ENCODE results near the gene TRIM54.

Gene TRIM54

DNA sequence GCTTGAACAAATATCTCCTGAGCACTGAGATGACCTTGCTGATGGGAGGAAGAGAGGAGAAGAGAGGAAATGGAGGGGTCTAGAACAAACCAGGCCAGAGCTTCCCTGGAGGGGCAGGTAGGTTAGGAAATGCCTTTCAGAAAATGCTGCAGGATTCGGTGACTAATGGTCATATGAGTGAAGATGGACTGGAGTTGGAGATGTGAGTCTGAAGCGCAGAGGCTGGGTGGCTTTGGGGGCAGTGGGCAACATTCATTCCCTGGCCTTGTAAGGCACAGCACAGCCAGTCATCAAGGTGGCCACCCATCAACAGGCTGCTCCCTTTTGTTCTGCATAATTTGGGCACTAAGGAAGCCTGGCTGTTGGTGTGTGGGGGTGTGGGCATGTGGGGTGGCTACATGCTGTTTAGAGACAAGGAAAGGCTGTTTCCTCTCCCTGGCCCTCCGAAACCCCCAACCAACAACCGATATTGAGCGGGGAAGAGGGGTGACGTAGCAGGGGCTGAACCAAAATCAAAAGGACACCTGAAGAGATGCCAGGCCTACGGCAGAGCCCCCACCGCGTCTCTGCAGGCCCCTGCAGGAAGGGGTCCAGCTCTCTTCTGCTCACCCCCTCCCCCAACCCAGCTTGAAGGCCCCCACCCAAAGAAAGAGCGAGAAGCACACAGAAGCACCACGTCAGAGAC, 20.8 kb upstream of the TRIM54 start:
- H3K4me1 ChIP-seq (ENCODE audit: insufficient read depth, low read length, poor library complexity, severe bottlenecking) = no peaks in the 10 kb centered on the region
- TF ChIP-seq, protein P1, sequence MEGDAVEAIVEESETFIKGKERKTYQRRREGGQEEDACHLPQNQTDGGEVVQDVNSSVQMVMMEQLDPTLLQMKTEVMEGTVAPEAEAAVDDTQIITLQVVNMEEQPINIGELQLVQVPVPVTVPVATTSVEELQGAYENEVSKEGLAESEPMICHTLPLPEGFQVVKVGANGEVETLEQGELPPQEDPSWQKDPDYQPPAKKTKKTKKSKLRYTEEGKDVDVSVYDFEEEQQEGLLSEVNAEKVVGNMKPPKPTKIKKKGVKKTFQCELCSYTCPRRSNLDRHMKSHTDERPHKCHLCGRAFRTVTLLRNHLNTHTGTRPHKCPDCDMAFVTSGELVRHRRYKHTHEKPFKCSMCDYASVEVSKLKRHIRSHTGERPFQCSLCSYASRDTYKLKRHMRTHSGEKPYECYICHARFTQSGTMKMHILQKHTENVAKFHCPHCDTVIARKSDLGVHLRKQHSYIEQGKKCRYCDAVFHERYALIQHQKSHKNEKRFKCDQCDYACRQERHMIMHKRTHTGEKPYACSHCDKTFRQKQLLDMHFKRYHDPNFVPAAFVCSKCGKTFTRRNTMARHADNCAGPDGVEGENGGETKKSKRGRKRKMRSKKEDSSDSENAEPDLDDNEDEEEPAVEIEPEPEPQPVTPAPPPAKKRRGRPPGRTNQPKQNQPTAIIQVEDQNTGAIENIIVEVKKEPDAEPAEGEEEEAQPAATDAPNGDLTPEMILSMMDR (conservative IDR thresholded peaks at IDR 0.05; ENCODE audit: low read length) = no peak
- TF ChIP-seq EZH2phosphoT487 (IDR thresholded peaks at IDR 0.05; ENCODE audit: borderline replicate concordance) = no peak
- H3F3A ChIP-seq (ENCODE audit: low read depth) = no peaks in the 10 kb centered on the region
- H4K20me1 ChIP-seq (ENCODE audit: insufficient read depth, low read length, poor library complexity, severe bottlenecking) = no peaks in the 10 kb centered on the region
- H3K9me2 ChIP-seq (replicated peaks; ENCODE audit: low read depth, low read length) = no peaks in the 10 kb centered on the region
- no peaks in the 10 kb centered on the region for H3K79me2 ChIP-seq (ENCODE audit: insufficient read depth, low read length)
- no peak overlapping the region for H3K4me3 ChIP-seq (ENCODE audit: low read length, poor library complexity, severe bottlenecking)
- no peak overlapping the region for H2AFZ ChIP-seq (ENCODE audit: low read length)
- H3K27me3 ChIP-seq (ENCODE audit: insufficient read depth, low read length, poor library complexity, severe bottlenecking) = no peaks in the 10 kb centered on the region
- H3K36me3 ChIP-seq (ENCODE audit: insufficient read depth, low read length) = no peaks in the 10 kb centered on the region
- no peak overlapping the region for H3K4me2 ChIP-seq (ENCODE audit: low read depth, low read length, poor library complexity, severe bottlenecking)
- no peaks in the 10 kb centered on the region for H3K9me3 ChIP-seq (ENCODE audit: insufficient read depth, low read depth, low read length)
- no peak overlapping the region for H3K9ac ChIP-seq (ENCODE audit: low read depth, low read length, poor library complexity, severe bottlenecking)

DNA sequence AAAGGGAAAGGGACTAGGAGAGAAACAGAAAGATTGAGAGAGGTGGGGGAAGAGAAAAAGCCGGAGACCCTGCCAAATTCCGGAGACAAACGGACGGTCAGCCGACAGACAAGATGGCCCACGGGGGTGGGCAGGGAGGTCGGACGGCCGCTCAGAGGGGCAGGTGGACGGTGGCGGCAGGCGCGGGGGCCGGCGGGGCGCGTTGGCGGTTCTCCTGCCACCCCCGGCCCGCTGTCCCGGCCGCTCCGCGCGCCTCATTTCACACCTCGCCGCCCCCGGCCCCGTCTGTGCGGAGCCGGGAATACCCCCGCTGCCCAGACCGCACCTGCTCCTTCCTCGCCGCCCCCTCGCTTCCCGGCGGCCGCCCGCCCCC, 20.3 kb upstream of the TRIM54 start:
- Histone ChIP-seq H3F3A (ENCODE audit: low read depth) (no peaks in the 10 kb centered on the region), H4K20me1 (ENCODE audit: insufficient read depth, low read length, poor library complexity, severe bottlenecking) (no peaks in the 10 kb centered on the region), H3K9me3 (ENCODE audit: insufficient read depth, low read depth, low read length) (no peaks in the 10 kb centered on the region), H2AFZ (ENCODE audit: low read length) (no peak overlapping the region), H3K79me2 (ENCODE audit: insufficient read depth, low read length) (no peaks in the 10 kb centered on the region), H3K4me2 (ENCODE audit: low read depth, low read length, poor library complexity, severe bottlenecking) (no peak overlapping the region), H3K9ac (ENCODE audit: low read depth, low read length, poor library complexity, severe bottlenecking) (no peak overlapping the region), H3K4me1 (ENCODE audit: insufficient read depth, low read length, poor library complexity, severe bottlenecking) (no peaks in the 10 kb centered on the region), H3K9me2 (replicated peaks; ENCODE audit: low read depth, low read length) (no peaks in the 10 kb centered on the region), H3K4me3 (ENCODE audit: low read length, poor library complexity, severe bottlenecking) (no peak overlapping the region), H3K36me3 (ENCODE audit: insufficient read depth, low read length) (no peaks in the 10 kb centered on the region), H3K27me3 (ENCODE audit: insufficient read depth, low read length, poor library complexity, severe bottlenecking) (no peaks in the 10 kb centered on the region)
- TF ChIP-seq, protein P1 (conservative IDR thresholded peaks at IDR 0.05; ENCODE audit: low read length) = no peak
- no peak for TF ChIP-seq EZH2phosphoT487 (IDR thresholded peaks at IDR 0.05; ENCODE audit: borderline replicate concordance)

DNA sequence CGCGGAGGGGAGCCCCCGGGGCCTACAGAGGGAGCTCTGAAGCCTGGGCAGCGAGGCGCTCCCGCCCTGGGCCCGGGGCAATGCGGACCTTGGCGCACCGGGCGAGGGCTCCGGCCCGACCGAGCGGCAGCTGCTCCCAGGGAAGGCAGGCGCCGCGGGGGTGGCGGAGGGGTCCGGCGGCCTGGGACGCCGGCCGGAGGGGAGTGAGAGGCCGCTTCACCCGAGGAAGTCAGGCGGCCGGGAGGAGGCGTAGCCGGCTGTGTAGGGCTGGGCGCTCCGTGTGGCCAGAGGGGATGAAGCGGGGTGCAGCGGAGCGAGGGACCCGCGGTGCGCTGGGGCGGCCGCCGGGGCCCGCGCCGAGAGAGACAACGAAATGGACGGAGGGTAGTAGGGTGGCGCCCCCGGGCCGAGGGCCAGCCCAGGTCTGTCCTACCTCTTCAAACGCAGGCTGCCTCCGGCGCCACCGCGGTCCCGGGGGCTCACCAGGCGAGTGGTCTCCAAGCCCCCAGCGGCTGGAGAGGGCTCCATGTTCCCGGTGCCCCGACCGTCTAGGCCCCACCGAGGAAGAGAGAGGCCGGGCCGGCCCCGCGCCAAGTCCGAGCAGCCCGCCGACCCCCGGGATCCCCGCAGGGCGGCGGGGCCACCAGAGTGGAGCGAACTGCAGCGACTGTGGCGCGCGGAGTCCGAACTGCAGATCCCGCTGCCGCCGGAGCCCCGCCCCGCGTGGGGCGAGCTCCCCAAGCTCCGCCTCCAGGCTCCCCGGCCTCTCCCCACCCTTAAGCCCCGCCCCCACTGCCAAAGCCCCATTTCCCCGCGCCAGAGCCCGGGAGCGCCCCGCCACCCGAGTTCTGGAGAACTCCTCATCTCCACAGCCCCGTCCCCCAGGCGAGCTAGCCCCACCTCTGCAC, 19.6 kb upstream of the TRIM54 start, which contains the start of gene SLC30A3:
Gene SLC30A3 (minus strand): TSS at position 669 of the 908 bp plus-strand sequence. CDS start 141 bp downstream, at position 528.
- Histone ChIP-seq H3K27me3 (ENCODE audit: insufficient read depth, low read length, poor library complexity, severe bottlenecking) (no peaks in the 10 kb centered on the region), H2AFZ (ENCODE audit: low read length) (no peak within 1 kb of the TSS)
- TF ChIP-seq, protein P1 (conservative IDR thresholded peaks at IDR 0.05; ENCODE audit: low read length) = no peak
- no peak for TF ChIP-seq EZH2phosphoT487 (IDR thresholded peaks at IDR 0.05; ENCODE audit: borderline replicate concordance)

More for the DNA sequence above, 19.6 kb upstream of the TRIM54 start, which contains the start of gene SLC30A3:
- H3K9me3 ChIP-seq (ENCODE audit: insufficient read depth, low read depth, low read length) = no peaks in the 10 kb centered on the region
- H3K36me3 ChIP-seq (ENCODE audit: insufficient read depth, low read length) = no peaks in the 10 kb centered on the region
- no peak within 1 kb of the TSS for H3K9ac ChIP-seq (ENCODE audit: low read depth, low read length, poor library complexity, severe bottlenecking)
- no peaks in the 10 kb centered on the region for H3K9me2 ChIP-seq (replicated peaks; ENCODE audit: low read depth, low read length)
- no peaks in the 10 kb centered on the region for H3K79me2 ChIP-seq (ENCODE audit: insufficient read depth, low read length)
- H3K4me2 ChIP-seq (ENCODE audit: low read depth, low read length, poor library complexity, severe bottlenecking) = no peak within 1 kb of the TSS
- no peaks in the 10 kb centered on the region for H3K4me1 ChIP-seq (ENCODE audit: insufficient read depth, low read length, poor library complexity, severe bottlenecking)
- no peaks in the 10 kb centered on the region for H3F3A ChIP-seq (ENCODE audit: low read depth)
- H4K20me1 ChIP-seq (ENCODE audit: insufficient read depth, low read length, poor library complexity, severe bottlenecking) = no peaks in the 10 kb centered on the region
- H3K4me3 ChIP-seq (ENCODE audit: low read length, poor library complexity, severe bottlenecking) = no peak within 1 kb of the TSS
